ENCODE data around the gene SYNDIG1.

SYNDIG1 gene

DNA sequence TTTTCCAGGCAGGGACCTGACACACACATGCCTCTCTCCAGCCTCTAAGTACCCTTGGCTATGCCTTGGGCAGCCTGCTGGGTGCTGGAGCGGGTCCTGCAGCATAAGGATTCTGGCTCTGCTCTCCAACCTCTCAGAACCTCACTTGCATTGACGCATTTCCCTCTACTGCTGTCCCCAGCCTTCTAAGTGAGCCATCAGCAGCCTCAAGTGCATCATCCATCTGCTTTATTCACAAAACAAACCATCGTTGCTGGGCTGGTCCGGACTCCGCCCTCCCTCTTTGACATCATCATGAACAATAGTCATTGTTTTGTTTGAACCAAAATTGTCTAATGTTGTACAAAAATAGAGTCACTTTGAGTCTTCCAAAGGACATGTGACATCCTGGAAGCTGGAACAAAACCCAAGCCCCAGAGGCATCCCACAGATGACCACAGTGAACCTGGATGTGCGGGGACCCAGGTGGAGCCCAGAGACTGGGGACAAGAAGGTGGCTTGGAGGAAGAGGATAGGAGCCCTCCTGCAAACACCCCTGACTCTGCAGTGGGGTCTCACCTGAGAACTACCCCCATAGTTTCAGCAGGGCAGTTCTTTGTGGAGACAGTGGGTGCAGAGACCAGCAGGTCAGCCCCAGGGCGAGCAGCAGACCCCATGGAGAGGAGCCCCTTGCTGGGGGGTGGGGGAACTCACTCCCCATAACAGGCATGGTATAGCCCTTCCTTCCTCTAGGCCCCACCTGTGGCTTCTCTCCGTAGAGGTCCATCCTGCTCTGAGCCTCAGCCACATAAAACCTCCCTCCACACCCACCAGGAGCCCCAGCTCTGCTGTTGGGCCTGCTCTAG is 230.1 kb downstream of the SYNDIG1 start:
- DNase-seq, result no peak

DNA sequence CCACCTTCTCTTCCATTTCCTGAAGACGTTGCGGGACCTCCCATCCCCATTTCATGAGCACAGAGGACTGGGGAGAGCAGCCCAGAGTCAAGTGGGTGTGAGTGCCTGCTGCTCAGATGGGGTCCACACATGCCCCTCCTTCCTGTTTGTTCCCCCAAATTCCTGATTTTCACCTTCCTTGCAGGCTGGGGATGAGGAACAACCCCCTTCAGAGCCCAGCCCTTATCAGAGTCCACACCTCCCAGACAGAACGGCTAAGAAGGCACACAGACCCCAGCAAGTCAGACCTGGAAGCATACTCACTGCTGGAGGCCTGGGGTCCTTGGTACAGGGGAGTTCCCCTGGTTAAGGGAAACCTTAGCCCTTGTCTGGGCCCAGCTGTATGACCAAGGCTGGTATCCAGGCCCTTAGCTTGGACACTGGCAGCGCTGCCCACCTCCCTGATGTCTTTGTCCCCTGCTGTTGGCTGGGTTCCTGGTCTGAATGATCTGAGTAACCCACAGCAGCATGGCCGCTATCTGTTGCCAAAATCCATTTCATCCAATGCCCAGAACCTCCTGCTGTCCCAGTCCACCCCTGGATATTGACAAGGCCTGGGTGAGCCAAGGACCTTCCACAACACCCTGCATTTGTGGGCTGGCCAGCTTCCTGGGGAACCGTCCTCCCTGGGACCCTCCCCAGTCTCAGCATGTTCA is 230.9 kb downstream of the SYNDIG1 start:
- DNase-seq, result no peak

DNA sequence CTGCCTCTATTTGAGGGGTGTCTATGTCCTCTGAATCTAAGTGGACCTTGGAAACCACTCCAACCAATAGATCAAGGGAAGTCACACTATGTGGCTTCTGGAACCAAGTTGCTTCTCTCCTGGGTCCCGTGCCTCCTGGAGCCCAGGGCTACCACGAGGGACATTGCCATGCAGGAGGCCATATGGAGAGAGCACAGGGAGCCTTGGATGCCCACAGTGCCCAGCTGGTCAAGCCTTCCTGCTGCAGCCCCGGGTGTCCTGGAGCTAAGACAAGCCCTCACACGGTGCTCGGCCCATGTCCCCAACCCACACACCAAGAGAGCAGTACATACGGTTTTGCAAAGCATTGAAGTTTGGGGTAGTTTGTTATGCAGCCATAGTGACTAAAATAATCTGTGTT is 231.6 kb downstream of the SYNDIG1 start:
- no peak for DNase-seq

DNA sequence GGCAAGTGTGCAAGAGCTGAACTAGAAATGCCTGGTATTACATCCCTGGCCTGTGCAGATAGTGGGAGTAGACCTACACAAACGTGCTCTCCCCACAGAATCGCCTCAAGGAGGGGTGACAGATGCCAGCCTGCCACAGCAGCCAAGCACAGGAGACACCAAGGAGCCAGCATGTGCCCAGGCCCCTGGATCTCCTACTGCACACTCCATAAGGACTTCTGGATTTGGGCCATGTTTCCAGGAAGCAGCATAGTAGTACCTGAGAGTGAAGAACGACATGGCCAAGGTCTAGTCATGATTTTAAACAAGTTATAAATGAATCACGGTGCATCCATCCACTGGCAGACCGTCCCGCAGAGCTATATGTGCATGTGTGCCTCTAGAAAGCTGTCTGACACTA is 232.2 kb downstream of the SYNDIG1 start:
- no peak for DNase-seq

DNA sequence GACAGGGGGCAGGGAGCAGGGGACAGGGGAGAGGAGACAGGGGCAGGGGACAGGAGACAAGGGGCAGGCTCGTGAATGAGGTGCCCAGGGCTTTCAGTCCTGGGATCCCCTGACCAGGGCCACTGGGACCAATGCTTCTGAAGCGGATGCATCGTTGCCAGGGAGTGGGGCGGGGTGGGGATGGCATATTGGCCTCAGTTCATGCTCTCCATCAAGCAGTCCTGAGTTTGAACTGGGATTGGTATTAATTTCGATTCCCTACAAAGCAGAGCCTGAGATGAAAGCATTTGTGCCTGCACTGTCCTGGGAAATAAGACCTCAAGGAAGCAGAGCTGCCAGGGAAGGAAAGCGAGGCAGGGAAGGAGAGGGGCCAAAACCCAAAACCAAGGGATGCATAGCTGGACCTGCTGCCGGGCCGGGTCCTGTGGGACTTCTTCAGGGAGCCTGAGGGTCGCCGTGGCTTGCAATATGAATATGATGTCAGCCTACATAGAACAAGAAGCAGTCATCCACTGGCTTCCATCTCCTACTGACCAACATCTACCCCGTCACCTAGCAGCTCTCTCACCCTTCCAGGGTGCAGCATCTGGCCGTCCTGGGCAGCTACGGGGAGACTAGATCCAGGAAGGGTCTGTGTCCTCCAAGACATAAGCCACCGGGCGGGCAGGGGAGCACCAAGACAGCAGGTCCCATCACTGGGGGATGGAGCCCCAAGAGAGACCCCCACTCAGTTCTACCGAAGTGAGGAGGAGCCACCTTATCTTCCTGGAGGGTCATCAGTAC is 233.3 kb downstream of the SYNDIG1 start:
- no peak for DNase-seq

DNA sequence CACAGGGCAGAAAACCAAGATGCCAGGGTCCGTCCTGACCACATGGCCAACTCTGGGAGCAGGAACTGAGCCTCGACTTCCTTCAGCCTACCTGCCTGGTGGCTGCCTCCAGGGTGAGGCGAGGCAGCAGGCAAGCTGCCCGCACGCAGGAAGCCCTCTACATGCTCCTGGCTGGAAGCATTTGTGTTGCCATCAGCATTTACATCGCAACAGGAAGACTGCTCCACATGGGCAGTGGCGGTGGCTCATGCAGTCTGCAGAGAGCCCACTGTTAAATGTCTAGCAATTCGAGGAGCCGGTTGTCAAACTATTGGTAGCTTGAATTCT is 233.8 kb downstream of the SYNDIG1 start:
- DNase-seq, result no peak

DNA sequence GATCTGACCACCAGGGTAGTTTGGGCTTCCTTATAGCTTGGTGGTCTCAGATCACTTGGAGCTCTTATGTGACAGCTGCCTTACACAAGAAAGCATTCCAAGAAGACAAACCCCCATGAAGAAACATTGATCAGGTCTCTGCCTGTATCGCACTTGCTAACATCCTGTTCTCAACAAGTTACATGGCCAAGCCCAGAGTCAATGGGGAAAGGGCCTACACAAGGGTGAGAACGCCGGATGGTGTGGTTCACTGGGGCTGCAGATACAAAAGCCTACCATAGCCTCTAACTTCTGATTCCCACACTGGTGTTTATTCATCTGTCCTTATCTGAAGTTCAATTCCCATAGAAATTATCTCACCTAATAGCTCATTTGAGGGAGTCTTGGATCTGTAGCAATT is 235.5 kb downstream of the SYNDIG1 start:
- DNase-seq, result no peak

DNA sequence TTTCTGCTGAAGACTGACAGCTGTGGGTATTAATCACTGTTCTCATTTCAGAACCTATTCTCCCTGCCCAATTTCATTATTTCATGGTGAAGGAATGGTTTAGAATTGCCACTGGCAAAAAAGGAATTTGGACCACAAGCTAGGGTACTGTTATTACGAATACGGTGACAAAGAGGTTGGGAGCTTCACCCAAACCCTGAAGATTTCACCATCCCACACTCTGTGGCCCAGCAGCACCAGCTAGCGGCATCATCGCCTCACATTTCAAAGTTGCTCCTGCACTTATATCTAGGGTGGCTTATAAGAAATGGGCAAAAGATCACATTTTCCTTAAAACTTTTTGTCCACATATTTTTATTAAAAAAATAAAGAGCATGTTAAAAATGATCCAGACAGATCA is 236.1 kb downstream of the SYNDIG1 start:
- no peak for DNase-seq

DNA sequence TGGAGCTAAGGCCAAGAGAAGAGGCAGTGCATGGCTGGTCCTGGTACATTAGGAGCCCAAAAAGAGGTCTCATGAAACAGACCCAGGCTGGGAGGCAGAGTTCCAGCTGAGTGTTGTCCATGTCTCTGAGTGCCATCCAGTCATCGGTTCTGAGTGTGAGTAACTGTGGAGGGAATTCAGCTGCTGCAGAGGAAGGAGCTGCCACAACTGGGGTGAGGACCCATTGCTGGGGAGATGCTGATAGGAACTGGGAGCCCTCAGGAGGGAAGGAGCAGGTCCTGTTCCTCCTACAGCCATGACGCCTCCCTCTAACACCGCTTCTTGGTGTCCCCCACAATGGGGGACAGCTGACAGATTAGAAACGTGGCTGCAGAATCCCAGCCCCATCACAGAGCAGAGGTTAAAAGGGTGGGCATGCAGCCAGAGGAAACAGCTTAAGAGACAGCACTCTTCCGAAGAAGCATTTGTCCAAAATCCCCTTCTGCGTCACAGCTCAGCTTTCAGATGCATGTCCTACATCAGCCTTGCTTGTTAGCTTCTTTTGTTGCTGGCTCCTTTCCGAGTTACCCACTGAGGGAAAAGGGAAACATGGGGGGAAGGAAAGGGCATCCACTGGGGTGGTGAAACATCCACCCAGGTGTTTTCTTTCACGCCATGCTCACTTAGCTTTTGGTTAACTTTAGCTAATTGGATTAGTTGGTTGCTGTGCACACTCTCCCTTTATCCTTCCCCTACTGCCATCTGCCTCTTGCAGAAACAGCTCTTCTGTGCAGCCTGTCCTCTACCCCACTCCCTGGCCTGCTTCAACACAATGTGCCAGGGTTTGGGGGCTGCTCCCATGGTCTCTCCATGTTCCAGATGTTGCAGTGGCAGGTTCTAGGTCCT is 239.2 kb downstream of the SYNDIG1 start:
- no peak for DNase-seq

Measured in activated naive CD4-positive, alpha-beta T cell treated with anti-CD3 and anti-CD28 coated beads, Interleukin-2, amount 50 U/mL, for 16 hours (primary cell).